Hippocampal formation (tissue), 2 donors: Measurements from ENCODE around the gene CYTH1.
"Not testable (repeated sequence)": the region's sequence is repeated elsewhere in the genome, so short reads cannot be mapped to it uniquely, and the experiment has no call there.

Experiments
- DNase-seq, 2 donors: peaks; one replicate each; lab custom pipeline; 2025; lab: John Stamatoyannopoulos, UW

The CYTH1 gene

GRCh38 chr17:78788451-78788850, 6.4 kb upstream of the CYTH1 start:
- DNase-seq: no peak

DNA sequence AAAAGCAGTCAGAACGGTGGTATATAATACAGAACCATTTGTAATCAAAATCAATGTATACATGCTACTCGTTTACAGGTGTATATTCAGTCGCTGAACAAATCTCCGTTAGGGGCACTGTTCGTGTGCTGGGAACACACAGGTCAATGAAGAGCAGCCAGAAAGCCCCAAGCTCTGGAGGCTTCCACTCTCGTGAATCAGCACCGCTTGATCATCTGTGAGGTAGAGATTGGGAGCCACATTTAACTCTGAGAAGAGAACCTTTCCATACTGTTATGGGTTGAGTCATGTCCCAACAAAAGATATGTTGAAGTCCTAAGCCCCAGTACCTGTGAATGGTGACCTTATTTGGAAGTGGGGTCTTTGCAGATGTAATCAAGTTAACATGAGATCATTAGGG, 5.4 kb upstream of the CYTH1 start:
- no peak for DNase-seq

DNA sequence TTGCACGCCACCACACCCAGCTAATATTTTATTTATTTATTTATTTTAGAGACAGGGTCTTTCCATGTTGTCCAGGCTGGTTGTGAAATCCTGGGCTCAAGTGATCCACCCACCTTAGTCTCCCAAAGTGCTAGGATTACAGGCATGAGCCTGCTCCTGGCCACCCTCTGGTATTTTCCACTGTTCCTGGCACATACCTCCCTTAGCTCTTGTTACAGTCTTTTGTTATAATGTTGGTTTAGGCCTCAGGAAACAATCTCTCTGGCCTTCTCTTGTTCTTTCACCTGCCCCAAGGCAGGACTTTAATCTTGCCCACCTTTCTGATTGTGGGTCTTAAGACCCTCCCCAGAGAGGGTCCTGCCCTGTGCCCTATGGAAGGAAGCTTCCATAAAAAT, 3.6 kb upstream of the CYTH1 start:
- no peak for DNase-seq

- no peak for DNase-seq
Observed at GRCh38 chr17:78785011-78785662, 3.1 kb upstream of the CYTH1 start.

DNA sequence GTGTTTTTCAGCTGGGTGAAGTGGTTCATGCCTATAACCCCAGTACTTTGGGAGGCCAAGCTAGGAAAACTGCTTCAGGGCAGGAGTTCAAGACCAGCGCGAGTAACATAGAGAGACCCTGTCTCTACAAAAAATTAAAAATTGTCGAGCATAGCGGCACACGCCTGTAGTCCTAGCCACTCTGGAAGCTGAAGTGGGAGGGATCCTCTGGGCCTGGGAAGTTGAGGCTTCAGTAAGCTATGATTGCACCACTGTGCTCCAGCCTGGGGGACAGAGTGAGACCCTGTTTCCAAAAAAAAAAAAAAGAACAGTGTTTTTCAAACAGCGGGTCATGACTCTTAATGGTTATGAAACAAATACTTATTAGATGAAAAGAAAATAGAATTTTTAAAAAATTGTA, 2.3 kb upstream of the CYTH1 start:
- DNase-seq: no peak

- DNase-seq: no peak
Observed at GRCh38 chr17:78783711-78784324, 1.7 kb upstream of the CYTH1 start.

DNA sequence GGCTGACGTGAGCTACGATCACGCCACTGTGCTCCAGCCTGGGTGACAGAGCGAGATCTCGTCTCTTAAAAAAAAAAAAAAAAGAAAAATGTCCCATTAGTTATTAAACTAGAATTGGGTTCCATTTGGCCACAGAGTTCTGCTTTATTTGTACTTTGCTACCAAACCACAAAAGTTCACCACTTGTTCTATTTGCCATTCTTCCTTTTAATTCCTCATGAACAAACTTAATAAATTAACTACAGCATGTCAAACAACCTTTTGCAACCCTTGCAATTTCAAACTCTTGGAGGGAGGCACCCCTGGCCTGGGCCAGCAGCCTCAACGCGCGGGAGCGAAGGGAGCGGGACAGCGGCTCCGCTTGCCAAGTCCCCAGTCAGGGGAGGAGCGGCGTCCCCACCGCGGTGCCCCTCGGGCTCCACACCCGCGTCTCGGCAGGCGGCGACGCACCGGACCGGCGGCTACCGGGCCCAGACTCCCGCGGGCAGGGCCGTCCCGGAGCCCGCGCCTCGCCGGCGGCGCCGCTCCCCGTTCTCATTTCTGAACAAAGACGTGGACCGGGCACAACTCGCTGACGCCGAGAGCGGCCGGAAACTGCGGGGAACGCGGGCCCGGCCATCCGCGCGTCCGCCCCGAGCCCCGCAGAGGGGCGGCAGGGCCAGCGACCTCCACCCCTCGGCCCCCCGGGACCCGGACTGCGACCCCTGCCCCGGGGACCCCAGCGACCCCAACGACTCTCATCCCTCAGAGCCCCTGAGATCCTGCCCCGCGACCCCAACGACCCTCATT, 775 bp downstream of the CYTH1 start:
- DNase-seq: peak in 1 of 2 donors; percentile 47

- no peak for DNase-seq
Observed at GRCh38 chr17:78780335-78780734, 1.7 kb downstream of the CYTH1 start.

DNA sequence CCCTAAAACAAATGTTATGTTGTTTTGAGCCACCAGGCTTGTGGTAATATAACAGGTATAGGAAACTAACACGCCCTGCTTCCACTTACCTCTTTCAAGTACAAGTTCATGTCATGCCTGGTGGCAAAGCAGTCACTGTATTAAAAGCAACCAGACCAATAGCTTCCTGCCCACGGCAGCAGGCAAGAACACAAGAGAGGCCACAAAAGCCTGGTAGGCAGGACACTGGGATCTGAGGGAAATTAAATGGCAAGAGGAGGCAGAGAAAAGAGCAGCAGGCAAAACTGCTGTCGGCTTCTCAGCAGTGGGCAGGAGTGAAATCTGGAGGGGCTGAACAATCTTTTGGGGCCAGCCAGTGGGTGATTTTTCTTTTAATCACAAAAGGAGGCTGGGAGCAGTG, 2.2 kb downstream of the CYTH1 start:
- DNase-seq: no peak

- not testable (repeated sequence) for DNase-seq
Observed at GRCh38 chr17:78779286-78779651, 2.8 kb downstream of the CYTH1 start.

- DNase-seq: no peak
Observed at GRCh38 chr17:78777881-78778280, 4.2 kb downstream of the CYTH1 start.

DNA sequence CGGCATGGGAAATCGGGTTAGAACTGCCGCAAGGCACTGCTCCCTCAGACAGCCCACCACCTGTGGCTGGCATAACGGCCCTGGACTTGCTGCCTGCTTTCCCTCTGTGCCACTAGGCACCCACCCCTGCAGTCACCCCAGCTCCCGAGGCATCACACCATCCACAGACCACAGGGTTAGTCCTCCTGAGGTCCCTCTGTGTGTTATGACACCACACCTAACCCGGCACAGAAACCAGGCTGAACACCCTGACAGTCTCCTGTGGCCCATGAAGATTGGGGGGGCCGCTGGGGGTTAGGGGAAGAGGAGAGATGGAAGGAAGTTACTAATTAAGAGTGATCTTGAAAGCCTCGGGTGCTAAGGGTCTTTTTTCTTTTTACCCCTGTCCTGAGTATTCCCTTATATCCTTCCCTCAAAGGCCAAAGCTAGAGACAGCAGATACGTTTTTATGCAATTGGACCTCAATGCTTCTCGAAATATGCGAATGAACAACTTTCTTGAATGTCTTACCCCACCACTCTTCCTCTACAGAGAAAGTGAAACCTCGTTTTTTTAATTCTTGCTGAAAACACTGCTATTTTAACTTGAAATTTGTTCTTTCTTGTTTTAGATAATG, 7.0 kb downstream of the CYTH1 start:
- no peak for DNase-seq

DNA sequence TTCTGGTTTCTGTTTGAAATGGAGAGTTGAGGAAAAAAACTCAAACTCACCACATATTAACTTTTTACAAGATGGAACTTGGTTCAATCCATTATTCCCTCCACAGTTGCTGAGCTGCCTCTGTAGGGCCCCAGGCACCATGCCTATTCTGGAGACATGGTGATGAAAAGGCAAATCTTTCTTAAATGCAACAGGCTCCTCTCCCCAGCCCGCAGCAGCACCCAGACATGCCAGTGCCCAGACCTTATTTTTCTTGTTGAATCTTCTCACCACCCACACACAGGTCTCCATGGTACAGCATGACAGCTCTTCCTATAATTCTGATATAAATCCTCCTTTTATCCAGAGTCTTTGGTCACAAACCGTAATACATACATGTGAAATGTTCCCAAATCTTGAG, 7.6 kb downstream of the CYTH1 start:
- DNase-seq: no peak

DNA sequence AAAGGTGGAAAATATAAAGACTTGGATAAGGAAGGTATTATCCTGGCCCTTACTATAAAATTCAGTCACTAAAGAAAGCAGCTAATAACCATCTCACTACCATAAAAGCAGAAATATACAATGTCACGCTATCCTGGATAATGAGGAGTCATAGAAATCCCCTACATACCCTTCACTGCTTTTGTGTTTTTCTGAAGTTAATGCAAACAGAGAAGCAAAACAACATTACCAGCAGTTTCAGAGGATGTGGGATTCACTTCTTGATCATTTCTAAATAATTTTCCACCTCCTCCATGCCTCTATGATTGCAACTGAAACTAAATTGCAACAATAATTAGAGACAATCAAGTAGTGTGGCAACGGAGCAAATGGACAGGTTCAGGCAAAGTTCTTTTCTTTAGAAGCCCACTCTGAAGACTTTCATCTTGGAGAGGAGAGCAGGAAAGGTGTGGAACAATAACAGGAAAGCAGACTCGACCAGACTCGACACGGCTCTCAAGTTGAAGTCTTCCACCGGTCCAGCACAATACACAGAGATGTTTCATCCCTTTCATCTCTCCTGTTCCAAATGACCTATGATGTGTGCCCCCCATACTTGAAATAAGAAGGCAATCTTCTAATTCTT, 10.2 kb downstream of the CYTH1 start:
- DNase-seq: no peak

GRCh38 chr17:78769196-78769773, 12.8 kb downstream of the CYTH1 start:
- DNase-seq: no peak

DNA sequence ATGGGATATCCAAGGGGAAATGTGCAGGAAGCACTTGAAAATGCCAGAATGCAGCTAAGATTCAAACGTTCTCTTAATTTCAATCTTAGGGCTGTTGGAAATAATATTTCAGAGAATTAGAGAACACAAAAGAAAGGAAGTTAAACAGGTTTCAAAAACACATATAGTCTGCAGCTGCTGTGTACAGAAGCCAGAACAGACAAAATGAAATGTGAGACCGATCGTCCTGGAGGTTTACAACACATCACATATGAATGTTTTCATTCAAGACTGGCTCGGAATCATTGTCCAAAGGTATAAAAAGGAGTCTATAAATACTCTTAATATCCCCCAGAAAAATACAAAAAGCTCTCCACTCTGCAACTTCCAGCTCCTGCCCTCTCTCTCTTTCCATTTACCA, 14.3 kb downstream of the CYTH1 start:
- no peak for DNase-seq

GRCh38 chr17:78766743-78767294, 15.3 kb downstream of the CYTH1 start:
- DNase-seq: no peak

- no peak for DNase-seq
Observed at GRCh38 chr17:78766225-78766624, 15.8 kb downstream of the CYTH1 start.

DNA sequence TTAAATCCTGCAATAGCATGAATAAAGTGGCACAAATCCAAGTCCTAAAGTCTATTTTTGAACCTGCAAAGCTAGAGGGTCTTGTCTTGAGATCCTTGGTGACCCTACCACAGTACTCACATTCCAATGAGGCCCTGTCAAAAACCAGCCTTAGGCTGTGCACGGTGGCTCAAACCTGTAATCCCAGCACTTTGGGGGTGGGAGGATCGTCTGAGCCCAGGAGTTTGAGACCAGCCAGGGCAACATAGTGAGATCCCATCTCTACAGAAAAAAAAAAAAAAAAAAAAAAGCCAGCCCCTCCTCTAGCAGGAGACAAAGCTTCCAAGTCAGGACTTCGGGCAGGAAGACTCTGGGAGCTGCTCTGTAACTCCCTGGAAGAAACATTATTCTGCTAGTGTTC, 16.3 kb downstream of the CYTH1 start:
- DNase-seq: no peak

DNA sequence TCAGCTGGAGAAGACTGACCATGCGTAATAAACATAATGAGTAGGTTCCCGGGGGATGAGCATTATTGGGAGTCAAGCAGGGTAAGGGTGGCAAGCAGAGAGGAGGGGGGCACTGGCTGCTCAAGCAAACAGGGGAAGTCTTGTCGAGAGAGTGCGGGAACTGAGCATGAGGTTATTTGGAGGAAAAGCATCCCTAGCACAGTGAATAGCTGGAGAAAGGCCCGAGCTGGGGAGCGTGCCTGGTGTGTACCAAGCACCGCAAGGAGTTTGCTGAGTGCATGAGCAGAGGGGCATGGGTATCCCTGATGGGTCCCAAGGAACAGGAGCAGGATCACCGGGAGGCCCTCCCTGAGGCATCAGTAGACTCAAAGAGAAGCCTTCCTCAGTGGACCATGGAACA, 17.2 kb downstream of the CYTH1 start:
- peak; percentile 24 to 42 for DNase-seq

GRCh38 chr17:78763561-78763960, 18.5 kb downstream of the CYTH1 start:
- no peak for DNase-seq
